HEK293T (cell line): ENCODE results near the gene IL19.

Source experiments
- CTCF ChIA-PET: fragments of 350-600 bp; formaldehyde crosslinking; extraction: SDS; loops from one replicate; lab custom pipeline; 2021; ENCODE audit warnings: antibody characterized with exemption, inconsistent platforms; lab: Yijun Ruan, JAX
- POLR2A ChIA-PET: fragments of 350-600 bp; formaldehyde crosslinking; extraction: SDS; loops from one replicate; lab custom pipeline; 2020; ENCODE audit warnings: antibody characterized with exemption, inconsistent platforms; lab: Yijun Ruan, JAX
- DNase-seq: peaks from one replicate; pipeline ENCODE4 v3.0.0; 2012; ENCODE audit warnings: mixed read lengths; ENCODE audit errors: extremely low spot score
- ARNT ChIP-seq: fragments of 450-650 bp; IDR thresholded peaks from 2 replicates; pipeline ENCODE4 v1.6.1; 2017; ENCODE audit warnings: mild to moderate bottlenecking
- BHLHE40 ChIP-seq: fragments of 450-650 bp; IDR thresholded peaks from 2 replicates; pipeline ENCODE4 v1.6.1; 2016; ENCODE audit warnings: mild to moderate bottlenecking, moderate library complexity, borderline replicate concordance
- CTBP1 ChIP-seq: fragments of 450-650 bp; IDR thresholded peaks from 2 replicates; pipeline ENCODE4 v1.6.1; 2016; ENCODE audit warnings: borderline replicate concordance
- ELF4 ChIP-seq: fragments of 450-650 bp; IDR thresholded peaks from 2 replicates; pipeline ENCODE4 v1.6.1; 2017; ENCODE audit warnings: antibody characterized with exemption
- FOXA1 ChIP-seq: fragments of 450-650 bp; IDR thresholded peaks from 2 replicates; pipeline ENCODE4 v1.6.1; 2016; ENCODE audit warnings: mild to moderate bottlenecking
- FOXK2 ChIP-seq: fragments of 450-650 bp; IDR thresholded peaks from 2 replicates; pipeline ENCODE4 v1.6.1; 2016; ENCODE audit warnings: mild to moderate bottlenecking
- FOXM1 ChIP-seq: fragments of 450-650 bp; IDR thresholded peaks from 2 replicates; pipeline ENCODE4 v1.6.1; 2017; ENCODE audit warnings: mild to moderate bottlenecking, borderline replicate concordance
- HDGF ChIP-seq: fragments of 450-650 bp; IDR thresholded peaks from 2 replicates; pipeline ENCODE4 v1.6.1; 2017; ENCODE audit warnings: antibody characterized with exemption, borderline replicate concordance
- L3MBTL2 ChIP-seq: fragments of 450-650 bp; conservative IDR thresholded peaks from 2 replicates; pipeline ENCODE4 v1.6.1; 2016; ENCODE audit warnings: mild to moderate bottlenecking
- LEF1 ChIP-seq: fragments of 450-650 bp; IDR thresholded peaks from 2 replicates; pipeline ENCODE4 v1.6.1; 2017; ENCODE audit warnings: mild to moderate bottlenecking, borderline replicate concordance
- NFRKB ChIP-seq: fragments of 450-650 bp; IDR thresholded peaks from 2 replicates; pipeline ENCODE4 v1.6.1; 2016; ENCODE audit warnings: mild to moderate bottlenecking, moderate library complexity
- SP1 ChIP-seq: fragments of 450-650 bp; IDR thresholded peaks from 2 replicates; pipeline ENCODE4 v1.6.1; 2017
- SUZ12 ChIP-seq: fragments of 450-650 bp; IDR thresholded peaks from 2 replicates; pipeline ENCODE4 v1.6.1; 2016; ENCODE audit warnings: mild to moderate bottlenecking
- TARDBP ChIP-seq: fragments of 450-650 bp; IDR thresholded peaks from 2 replicates; pipeline ENCODE4 v1.6.1; 2016
- ZNF384 ChIP-seq: fragments of 450-650 bp; IDR thresholded peaks from 2 replicates; pipeline ENCODE4 v1.6.1; 2016
- TF ChIP-seq, protein P1 (sequence below): fragments of 450-650 bp; IDR thresholded peaks from 2 replicates; pipeline ENCODE4 v1.6.1; 2016

IL19 gene

DNA sequence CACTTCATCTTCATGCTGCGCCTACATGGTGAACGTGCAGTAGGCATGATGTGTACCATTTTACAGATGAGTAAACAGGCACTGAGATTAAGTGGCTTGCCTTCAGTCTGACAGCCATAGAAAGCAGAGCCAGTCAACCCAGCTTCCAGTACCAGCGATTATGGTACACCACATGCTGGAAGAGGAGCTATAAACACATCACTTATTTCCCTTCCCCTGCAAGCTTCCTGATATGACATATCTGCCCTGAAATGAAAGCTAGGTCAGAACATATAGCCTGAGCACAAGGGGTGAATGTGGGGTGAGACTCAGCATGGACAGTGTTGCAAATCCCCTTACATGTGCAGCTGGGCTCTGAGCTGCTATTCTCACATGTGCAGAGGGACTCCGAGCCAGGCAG is 61.1 kb downstream of the IL19 start:
- no peak for DNase-seq
- POLR2A ChIA-PET: no interaction called here
- CTCF ChIA-PET: interaction anchor here (1.3 to 1.6 kb wide), 2 partner anchors 33 to 106 kb away, joined by 3 to 4 read pairs; no protein-coding TSS in a partner anchor
- no peak for TF ChIP-seq CTBP1
- TF ChIP-seq ZNF384: no peak
- TF ChIP-seq LEF1: no peak
- no peak for TF ChIP-seq ARNT
- no peak for TF ChIP-seq BHLHE40
- no peak for TF ChIP-seq TARDBP
- TF ChIP-seq FOXK2: no peak
- TF ChIP-seq NFRKB: no peak
- no peak for TF ChIP-seq FOXM1

DNA sequence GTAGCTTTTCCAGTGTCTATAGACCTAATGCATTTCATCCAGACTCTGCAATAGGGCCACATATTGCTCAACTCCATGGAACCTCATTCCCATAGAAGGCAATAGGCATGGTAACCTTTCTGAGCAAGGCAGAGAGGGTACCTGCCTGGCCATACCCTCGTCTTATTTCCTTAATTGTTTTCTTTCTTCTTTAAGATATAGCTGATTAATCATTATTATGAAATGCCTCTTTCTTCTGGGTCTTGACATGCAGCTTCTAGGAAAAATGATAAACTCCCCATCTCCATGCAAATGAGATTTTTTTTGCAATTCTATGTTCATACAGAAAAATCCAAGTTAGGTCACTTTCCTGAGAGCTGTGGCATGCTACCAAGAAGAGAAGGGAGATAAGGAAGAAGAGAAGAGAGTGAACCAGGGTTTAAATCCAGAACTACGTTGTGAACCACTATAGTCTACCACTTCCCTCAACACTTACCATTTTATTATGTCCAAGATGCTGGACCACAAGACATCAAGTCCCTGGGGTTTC is 61.8 kb downstream of the IL19 start:
- ChIA-PET POLR2A (no interaction called here), CTCF (interaction anchor here (1.6 kb wide), 1 partner anchor 32 kb away, joined by 4 read pairs; no protein-coding TSS in a partner anchor)
- no peak for DNase-seq
- TF ChIP-seq CTBP1 (no peak), TARDBP (no peak), FOXA1 (no peak), NFRKB (no peak), FOXK2 (no peak), ELF4 (no peak), L3MBTL2 (no peak), BHLHE40 (no peak)

DNA sequence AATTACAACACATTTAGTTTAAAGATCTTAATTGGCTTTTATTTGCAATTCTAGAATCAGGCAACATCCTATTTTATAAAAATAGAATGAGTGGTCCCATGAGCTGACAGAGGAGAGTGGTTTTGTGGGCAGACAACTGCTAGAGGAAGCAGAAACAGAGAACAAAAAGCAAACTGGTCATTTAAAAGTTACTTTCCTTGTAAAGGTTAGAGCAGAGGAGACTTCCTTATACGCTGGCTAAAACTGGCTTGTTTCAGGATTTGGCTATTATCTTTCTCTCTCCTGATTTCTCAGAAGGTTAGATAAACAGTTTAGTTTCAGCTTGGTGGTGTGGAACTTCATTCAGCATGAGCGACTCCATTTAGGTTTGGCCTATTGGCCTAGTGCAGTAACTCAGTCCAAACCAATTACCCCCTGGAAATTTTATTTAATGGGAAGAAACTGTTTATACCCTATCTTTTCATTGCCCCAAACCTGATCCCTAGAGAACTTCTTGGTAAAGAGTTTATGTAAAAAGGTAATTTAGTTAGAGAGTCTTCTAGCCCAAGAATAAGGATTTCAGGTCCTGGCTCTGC is 62.6 kb downstream of the IL19 start:
- TF ChIP-seq CTBP1 (no peak), L3MBTL2 (no peak), BHLHE40 (no peak), SP1 (no peak)
- ChIA-PET CTCF (no interaction called here), POLR2A (no interaction called here)
- no peak for DNase-seq

DNA sequence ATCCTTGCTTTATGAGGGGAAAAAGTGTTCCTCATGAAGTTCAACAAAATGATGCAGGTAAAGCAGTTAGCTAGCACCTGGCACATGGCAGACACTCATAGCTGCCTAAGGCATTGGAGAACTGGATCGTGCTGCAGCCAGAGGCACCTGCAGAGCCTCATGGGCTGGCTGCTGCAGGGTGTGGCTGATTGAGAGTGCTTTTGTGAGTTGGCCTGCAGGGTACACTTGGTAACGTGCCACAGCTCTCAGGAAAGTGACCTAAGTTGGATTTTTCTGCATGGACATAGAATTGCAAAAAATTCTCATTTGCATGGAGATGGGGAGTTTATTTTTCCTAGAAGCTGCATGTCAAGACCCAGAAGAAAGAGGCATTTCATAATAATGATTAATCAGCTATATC is 63.2 kb downstream of the IL19 start:
- no peak for DNase-seq
- ChIA-PET POLR2A (no interaction called here), CTCF (interaction anchor here (0.7 kb wide), 1 partner anchor 12 kb away, joined by 3 read pairs; no protein-coding TSS in a partner anchor)
- TF ChIP-seq LEF1 (no peak), ZNF384 (no peak), FOXA1 (no peak), ELF4 (no peak), CTBP1 (no peak), FOXK2 (no peak), TARDBP (no peak), HDGF (no peak)

DNA sequence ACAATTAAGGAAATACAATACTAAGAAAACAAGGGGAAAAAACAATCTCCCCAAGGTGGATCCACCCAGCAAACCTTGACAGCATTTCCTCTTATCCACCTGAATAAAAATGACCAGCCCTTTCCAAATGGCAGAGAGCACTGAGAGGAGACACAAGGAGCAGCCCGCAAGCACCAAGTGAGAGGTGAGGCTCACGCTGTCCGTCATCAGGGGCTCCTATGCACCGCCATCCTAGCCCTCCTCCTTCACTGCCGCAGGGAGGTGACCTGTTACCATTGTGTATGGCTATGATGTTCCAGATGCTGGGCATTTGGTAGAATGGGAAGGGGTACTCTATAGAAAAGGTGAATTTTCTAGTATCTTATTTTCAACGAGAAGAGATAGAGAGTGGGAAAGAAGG is 63.6 kb downstream of the IL19 start:
- ChIA-PET CTCF (interaction anchor here (0.7 kb wide), 1 partner anchor 12 kb away, joined by 3 read pairs; no protein-coding TSS in a partner anchor), POLR2A (no interaction called here)
- TF ChIP-seq LEF1 (no peak), TARDBP (no peak), SUZ12 (no peak), SP1 (no peak), BHLHE40 (no peak), HDGF (no peak), NFRKB (no peak), ZNF384 (no peak), CTBP1 (no peak), FOXK2 (no peak), ELF4 (no peak), FOXA1 (no peak), FOXM1 (no peak), ARNT (no peak)
- TF ChIP-seq, protein P1, sequence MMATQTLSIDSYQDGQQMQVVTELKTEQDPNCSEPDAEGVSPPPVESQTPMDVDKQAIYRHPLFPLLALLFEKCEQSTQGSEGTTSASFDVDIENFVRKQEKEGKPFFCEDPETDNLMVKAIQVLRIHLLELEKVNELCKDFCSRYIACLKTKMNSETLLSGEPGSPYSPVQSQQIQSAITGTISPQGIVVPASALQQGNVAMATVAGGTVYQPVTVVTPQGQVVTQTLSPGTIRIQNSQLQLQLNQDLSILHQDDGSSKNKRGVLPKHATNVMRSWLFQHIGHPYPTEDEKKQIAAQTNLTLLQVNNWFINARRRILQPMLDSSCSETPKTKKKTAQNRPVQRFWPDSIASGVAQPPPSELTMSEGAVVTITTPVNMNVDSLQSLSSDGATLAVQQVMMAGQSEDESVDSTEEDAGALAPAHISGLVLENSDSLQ: no peak
- DNase-seq: no peak

DNA sequence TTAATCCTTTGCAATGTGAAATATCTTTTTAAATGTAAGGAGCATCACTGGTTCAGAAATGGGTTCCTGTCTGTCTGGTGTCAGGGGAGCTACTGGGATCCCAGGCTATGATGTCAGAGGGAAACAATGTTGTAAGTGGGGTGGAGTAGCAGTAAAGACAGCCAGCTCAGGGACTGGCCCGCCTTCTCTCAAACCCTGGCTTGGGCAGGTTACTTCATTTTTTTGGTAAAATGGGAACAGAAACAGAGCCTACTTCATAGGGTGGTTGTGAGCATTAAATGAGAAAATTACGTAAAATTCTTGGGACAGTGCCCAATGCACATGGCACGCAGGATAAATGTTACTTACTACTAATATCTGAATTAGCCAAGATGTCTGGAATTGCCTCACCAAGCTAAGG is 64.1 kb downstream of the IL19 start:
- no peak for TF ChIP-seq TARDBP
- no peak for TF ChIP-seq FOXA1
- TF ChIP-seq SUZ12: no peak
- TF ChIP-seq NFRKB: no peak
- no peak for TF ChIP-seq ELF4
- ChIA-PET CTCF (no interaction called here), POLR2A (no interaction called here)
- DNase-seq: no peak

DNA sequence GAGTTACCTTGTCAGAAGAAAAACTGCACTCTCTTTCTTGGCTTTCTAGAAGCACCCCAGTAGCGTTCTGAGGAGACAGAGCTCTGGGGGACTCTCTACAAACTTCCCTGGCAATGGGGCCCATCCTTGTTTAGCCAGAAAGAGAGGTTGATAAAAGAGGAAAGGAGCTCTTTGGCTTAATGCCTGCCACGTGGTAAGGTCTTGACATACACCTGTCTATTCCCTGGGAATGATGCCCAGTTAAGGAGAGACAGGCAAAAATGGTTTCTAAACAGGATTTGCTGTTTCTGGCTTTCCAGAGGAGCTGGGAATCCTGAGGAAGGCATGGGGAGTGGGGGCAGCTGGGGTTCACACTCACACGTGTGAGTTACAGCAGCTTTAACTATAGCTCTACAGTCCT is 64.6 kb downstream of the IL19 start:
- no peak for TF ChIP-seq BHLHE40
- TF ChIP-seq SUZ12: no peak
- no peak for TF ChIP-seq NFRKB
- no peak for TF ChIP-seq HDGF
- no peak for TF ChIP-seq FOXK2
- no peak for TF ChIP-seq CTBP1
- TF ChIP-seq, protein P1: no peak
- no peak for TF ChIP-seq SP1
- no peak for TF ChIP-seq ELF4
- no peak for TF ChIP-seq ARNT
- TF ChIP-seq LEF1: no peak
- TF ChIP-seq FOXA1: no peak
- ChIA-PET POLR2A (no interaction called here), CTCF (no interaction called here)
- DNase-seq: no peak
